ENCODE data around the gene PON3.

PON3 gene

GRCh38 chr7:95317966-95318365 is 78.2 kb downstream of the PON3 start:
- ATAC-seq (no peak), DNase-seq (no peak)
- no peak overlapping the region for H3K4me3 Mint-ChIP-seq
- no peak overlapping the region for H3K27ac Mint-ChIP-seq
- peaks cover 4% of the 10 kb centered on the region for H3K27me3 Mint-ChIP-seq
- no peaks in the 10 kb centered on the region for H3K9me3 Mint-ChIP-seq
- H3K4me1 Mint-ChIP-seq = no peaks in the 10 kb centered on the region
- no peaks in the 10 kb centered on the region for H3K36me3 Mint-ChIP-seq (ENCODE audit: low read depth)

GRCh38 chr7:95317546-95317945 is 78.6 kb downstream of the PON3 start:
- Mint-ChIP-seq H3K4me1 (no peaks in the 10 kb centered on the region), H3K36me3 (ENCODE audit: low read depth) (no peaks in the 10 kb centered on the region), H3K27ac (no peak overlapping the region), H3K9me3 (no peaks in the 10 kb centered on the region), H3K4me3 (no peak overlapping the region), H3K27me3 (peaks cover 4% of the 10 kb centered on the region)
- ATAC-seq (no peak), DNase-seq (no peak)

- Mint-ChIP-seq H3K9me3 (no peaks in the 10 kb centered on the region), H3K27me3 (peaks cover 4% of the 10 kb centered on the region), H3K27ac (no peak overlapping the region), H3K4me1 (no peaks in the 10 kb centered on the region), H3K36me3 (ENCODE audit: low read depth) (no peaks in the 10 kb centered on the region), H3K4me3 (no peak overlapping the region)
- ATAC-seq = no peak
- DNase-seq = no peak
Observed at GRCh38 chr7:95316588-95316987, 79.6 kb downstream of the PON3 start.

GRCh38 chr7:95312561-95312960 is 83.6 kb downstream of the PON3 start:
- no peak overlapping the region for H3K27ac Mint-ChIP-seq
- DNase-seq = no peak
- ATAC-seq = no peak
- no peaks in the 10 kb centered on the region for H3K9me3 Mint-ChIP-seq
- no peak overlapping the region for H3K4me3 Mint-ChIP-seq
- no peaks in the 10 kb centered on the region for H3K4me1 Mint-ChIP-seq
- peaks cover 13% of the 10 kb centered on the region for H3K27me3 Mint-ChIP-seq
- no peaks in the 10 kb centered on the region for H3K36me3 Mint-ChIP-seq (ENCODE audit: low read depth)

GRCh38 chr7:95311389-95311788 is 84.8 kb downstream of the PON3 start:
- no peaks in the 10 kb centered on the region for H3K4me1 Mint-ChIP-seq
- H3K27me3 Mint-ChIP-seq = peaks cover 14% of the 10 kb centered on the region
- H3K4me3 Mint-ChIP-seq = no peak overlapping the region
- no peaks in the 10 kb centered on the region for H3K36me3 Mint-ChIP-seq (ENCODE audit: low read depth)
- no peaks in the 10 kb centered on the region for H3K9me3 Mint-ChIP-seq
- H3K27ac Mint-ChIP-seq = no peak overlapping the region
- no peak for DNase-seq
- no peak for ATAC-seq

GRCh38 chr7:95309951-95310350 is 86.2 kb downstream of the PON3 start:
- no peaks in the 10 kb centered on the region for H3K9me3 Mint-ChIP-seq
- no peaks in the 10 kb centered on the region for H3K36me3 Mint-ChIP-seq (ENCODE audit: low read depth)
- H3K4me1 Mint-ChIP-seq = no peaks in the 10 kb centered on the region
- ATAC-seq (no peak), DNase-seq (no peak)
- no peak overlapping the region for H3K4me3 Mint-ChIP-seq
- no peak overlapping the region for H3K27ac Mint-ChIP-seq
- H3K27me3 Mint-ChIP-seq = peaks cover 14% of the 10 kb centered on the region
